Skin of body (tissue), 2 donors: ENCODE results near the gene MED23. TPM values are rescaled to one million over a fixed set of nuclear protein-coding genes. Genes with fewer than 3 reads are reported as not detected.

Source experiments
- DNase-seq: peaks from one replicate; lab custom pipeline; 2025; lab: John Stamatoyannopoulos, UW
- total RNA-seq: library from RNA; depleted of rRNA; stranded (reverse); fragments of >200 nt; gene quantifications from one replicate; pipeline ENCODE4 v1.2.3, GENCODE V29; 2014

Gene MED23
- total RNA-seq, 1 donor from 2014 or later = 41.1 TPM

DNA sequence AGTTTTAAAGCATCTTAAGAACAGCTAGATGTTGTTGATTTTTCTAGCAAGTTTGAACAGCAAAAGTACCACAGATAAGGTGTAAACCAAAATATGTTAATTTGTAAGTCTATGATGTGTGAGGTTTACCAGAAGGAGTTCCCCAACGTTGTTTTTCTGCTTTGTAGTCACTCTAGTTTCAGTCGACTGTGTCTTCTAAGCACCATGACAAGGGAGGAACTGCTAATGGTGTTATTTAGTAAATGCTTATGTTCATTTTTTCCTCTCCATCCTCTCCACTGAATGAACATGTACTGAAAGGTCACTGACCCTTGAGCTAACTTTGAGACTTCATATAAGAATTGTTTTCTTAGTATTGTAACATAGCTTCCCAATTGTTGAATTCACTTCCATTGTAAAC, 12.1 kb upstream of the MED23 start:
- DNase-seq = no peak

DNA sequence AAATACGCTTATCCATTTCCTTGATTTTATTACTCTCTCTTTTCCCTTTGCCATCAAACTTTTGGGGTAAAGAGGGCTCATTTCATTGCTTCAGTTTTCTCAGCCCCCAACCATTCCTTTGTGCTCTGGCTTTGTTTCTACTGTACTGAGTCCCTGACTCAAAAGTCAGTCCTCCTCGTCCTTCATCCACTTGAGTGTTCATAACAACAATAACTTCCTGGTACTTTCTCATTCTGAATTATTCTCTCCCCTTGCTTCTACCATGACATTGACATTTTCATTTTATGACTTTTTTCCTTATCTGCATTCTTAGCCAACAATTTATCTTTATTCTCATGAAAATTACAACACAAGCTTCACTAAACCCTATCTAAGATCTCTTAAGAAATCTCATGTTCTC, 10.0 kb upstream of the MED23 start:
- DNase-seq = no peak

- DNase-seq = no peak
Measured at GRCh38 chr6:131636880-131637792, 9.1 kb upstream of the MED23 start, which contains the start of gene ENPP3. ENPP3 (plus strand) TSS chr6:131637302; CDS start chr6:131637385, 83 bp downstream.

DNA sequence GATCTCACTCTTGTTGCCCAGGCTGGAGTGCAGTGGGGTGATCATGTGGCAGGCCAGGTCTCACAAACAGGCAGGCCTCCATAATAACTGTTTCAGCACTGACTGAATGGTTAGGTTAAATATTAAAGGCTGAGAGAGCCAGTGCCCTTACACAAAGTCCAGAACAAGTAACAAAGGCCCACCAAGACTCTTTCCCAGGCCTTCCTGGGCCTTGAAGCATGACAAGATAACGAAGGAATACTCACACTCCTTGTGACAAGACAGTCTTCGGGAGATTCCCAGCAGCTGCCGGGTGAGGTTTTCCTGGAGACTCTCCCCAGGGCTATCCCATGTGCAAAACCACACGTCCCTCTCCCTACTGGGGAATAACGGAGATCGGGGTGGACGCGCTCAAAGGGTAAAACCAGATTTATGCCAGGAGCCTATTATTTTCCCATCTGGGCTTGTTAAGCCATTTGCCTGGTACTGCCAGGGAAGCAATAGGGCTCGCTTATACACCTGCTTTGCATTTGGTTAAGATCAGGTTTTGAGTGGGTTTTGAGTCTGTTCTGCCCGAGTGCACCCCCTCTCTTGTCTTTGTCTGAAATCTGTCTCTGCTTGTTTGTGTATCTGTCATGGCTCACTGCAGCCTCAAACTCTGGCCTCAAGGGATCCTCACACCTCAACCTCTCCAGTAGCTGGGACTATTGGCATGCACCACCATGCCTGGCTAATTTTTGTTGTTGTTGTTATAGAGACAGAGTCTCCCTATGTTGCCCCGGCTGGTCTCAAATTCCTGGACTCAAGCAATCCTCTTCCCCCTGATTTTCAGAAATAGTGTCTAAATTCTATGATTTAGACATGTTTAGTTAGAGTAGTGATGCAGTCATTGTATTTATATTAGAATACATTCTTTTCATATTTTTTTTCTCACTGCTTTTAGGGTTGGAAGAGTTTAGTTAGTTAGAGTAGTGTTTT, 7.6 kb upstream of the MED23 start:
- no peak for DNase-seq

DNA sequence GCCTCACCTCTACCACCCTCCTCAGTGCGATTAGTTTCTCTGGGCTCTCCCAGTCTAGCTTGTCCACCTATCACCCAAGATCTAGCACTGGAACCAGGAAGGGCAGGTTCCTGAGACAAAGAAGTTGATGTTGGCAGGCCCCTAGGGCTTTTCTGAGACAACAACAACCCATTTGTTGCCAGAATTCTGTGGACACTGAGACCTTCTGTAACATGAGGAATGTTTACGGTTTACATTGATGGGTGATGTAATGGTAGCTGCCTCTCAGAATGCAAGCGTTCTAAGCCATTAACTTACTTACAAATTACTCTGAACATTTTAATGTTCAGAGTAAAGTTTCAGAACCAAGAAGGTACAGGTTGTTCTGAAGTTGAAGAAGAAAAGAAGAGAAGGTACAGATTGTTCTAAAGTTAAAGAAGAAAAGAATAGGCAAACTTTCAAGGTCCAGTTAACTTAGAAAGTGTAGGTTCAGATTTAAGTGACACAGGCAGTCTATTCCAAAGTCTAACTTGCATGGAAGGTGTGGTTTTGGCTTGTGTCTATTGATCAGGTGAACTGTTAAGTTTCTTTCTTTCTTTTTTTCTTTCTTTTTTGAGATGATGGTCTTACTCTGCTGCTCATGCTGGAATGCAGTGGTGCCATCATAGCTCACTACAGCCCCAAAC, 3.7 kb upstream of the MED23 start:
- no peak for DNase-seq

DNA sequence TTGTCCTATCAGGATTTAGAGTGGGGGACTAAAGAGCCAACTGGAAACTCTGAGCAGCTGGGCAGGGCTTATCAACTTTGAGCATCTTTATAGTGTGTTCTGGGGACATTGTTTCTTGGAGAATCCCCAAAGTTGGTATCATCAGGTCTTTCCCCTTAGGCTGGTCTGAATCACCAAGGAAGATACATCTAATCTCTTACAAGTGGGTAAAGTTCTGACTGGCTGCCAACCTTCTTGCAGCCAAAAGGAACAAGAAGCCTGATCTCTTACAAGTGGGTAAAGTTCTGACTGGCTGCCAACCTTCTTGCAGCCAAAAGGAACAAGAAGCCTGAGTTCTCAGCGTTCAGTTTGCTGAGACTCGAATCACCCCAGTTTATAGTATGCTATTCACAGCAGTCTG, 1.6 kb upstream of the MED23 start:
- no peak for DNase-seq

- DNase-seq = no peak
Measured at GRCh38 chr6:131628726-131629125, 684 bp upstream of the MED23 start.

GRCh38 chr6:131615275-131615674, 12.8 kb downstream of the MED23 start:
- no peak for DNase-seq

DNA sequence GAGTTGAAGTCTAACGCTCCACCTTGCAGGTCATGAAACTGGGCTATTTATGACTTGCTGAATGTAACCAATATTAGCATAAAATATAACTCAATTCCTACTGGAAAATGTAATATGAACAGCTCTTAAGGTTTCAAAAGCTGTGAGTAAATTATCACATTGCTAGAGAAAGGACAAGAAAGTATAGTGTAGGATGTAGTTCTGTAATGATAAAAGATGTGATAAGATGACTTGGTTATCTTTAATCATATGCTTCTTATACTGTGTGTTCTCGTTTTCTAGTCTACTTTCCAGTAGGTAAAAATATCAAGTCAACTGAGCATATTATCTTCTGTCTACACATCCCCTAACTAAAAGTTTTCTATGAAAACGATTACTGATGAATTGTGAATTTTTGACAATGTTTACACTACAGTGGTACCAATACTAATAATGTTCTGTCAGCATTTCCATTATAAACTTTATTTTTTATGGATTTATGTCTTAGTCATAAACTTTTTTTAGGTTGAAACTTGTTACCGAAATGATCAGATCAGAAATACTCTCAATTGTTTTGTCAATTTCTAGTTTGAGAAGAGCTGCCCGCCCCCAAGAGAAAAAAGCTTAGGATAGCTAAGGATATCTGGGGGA, 14.6 kb downstream of the MED23 start:
- DNase-seq = no peak

DNA sequence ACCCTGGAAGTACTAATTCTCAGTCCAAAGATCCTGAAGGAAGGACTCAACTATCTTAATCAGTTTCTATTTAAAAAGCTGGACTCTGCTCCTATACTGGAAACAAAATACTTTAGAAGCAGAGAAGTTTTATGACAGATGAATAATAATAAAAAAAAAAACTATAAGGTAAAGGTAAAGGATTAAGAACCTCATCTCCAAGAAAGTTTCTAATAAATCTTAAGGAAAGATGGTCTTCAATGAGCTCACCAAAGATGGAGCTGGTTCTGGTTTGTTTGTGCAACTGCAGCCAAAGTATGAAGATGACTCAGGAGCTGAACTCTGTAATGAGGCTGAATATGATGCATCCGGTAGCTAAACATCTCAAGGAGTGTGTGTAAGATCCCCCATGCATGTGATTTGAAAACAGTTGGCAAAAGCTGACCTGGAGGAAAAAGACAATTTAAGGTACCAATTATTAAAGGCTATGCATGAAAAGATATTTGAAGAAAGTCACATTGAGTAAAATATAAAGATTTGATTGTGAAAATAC, 25.2 kb downstream of the MED23 start:
- DNase-seq = no peak

DNA sequence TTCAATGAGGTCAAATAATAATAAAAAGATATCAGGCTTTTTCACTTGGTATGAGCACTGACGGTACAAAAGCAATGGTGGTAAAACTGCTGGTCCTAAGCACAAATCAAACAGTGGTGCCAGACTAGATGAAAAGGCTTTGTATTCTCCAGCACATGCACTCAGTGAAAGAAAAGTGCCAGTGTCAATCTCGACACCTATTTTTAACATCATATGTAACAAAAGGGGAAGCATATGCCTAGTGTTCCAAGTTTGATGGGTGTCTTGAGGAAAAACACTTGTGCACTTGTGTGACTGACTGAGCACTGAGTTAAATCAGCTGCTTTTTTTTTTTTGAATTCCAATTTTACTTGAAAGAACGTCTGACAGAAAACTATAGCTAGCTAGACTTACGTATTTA, 27.3 kb downstream of the MED23 start:
- no peak for DNase-seq

DNA sequence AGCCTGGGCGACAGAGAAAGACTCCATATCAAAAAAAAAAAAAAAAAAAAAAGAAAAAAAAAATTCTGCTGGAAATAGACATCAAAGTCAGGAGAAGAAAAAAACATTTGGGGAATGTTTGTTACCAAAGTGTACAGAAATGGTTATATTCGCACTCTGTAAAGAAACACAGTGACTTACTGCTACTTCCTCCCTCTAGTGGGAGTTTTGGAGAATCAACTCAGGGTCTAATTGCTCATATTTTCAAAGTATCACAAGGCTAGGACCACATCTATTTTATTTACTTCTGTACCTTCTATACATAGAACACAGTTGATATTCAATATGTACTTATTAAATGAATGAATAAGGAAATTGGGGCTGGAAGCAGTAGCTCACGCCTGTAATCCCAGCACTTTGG, 30.6 kb downstream of the MED23 start:
- DNase-seq = no peak

GRCh38 chr6:131594074-131594473, 34.0 kb downstream of the MED23 start:
- no peak for DNase-seq

GRCh38 chr6:131592935-131593334, 35.1 kb downstream of the MED23 start:
- DNase-seq = no peak

DNA sequence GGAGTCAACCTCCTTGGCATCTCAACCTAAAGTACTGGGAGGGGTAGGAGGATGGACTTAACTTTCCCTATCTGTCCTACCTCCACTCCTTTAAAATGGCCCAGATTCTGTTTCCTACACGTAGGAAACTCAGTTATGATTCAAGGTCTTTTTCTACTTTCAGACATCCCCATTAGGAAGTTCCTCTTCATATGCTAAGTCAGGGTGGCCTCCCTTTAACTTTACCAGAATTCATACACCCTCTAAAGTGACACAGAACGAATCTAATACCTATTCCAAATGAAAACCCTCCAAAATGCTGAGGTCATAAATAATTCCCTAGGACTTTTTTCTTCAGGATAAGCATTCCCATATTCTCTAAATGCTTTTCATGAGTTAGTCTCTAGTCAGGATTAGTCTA, 39.4 kb downstream of the MED23 start:
- DNase-seq = no peak

GRCh38 chr6:131587909-131588308, 40.1 kb downstream of the MED23 start:
- DNase-seq = no peak

DNA sequence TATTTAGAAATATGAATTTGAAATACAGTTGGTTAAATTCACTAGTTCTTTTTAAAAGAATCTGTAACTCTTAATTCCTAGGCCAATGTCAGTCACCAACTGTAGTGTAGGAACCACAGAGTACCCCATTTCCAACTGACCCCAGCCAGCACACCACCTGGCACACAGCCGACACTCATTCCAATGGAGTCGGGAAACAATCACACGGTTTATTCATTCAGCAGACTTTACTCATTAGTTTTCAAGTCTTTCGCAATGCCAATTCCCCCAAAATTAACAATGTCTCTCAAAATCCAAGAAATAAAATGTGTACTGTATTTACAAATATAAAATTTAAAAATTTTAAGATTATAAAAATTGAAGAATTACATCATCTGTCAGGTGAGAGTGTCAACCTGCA, 41.5 kb downstream of the MED23 start:
- DNase-seq = no peak

GRCh38 chr6:131581523-131581922, 46.5 kb downstream of the MED23 start:
- DNase-seq = no peak

DNA sequence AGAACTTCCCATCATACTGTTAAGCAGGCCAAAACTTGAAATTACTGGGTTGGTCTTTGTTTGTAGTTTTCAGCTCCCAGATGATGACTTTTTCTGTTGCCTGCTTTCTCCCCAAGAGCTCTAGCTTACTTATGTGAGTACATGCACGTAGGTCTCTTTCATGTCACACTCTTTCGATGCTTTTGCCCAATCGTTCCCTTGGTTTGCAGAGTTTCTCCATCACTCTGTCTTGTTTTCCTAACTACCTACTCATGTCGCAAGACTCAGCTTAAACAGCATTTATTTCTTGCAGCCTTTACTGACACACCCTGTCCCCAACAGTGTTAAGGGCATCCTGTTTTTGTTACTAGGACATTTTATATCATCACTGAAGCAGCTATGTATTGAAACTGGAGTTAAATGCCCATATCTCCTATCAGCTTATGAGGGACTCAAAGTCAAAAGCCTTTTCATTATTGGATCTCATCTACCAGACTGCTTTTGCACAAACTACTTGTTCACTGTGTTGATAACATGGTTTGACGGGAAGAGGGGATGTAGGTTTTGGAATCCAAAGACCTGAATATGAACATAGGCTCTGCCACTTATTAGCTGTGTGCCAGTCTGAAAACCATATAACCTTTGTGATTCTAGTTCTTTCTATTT, 52.1 kb downstream of the MED23 start:
- no peak for DNase-seq

DNA sequence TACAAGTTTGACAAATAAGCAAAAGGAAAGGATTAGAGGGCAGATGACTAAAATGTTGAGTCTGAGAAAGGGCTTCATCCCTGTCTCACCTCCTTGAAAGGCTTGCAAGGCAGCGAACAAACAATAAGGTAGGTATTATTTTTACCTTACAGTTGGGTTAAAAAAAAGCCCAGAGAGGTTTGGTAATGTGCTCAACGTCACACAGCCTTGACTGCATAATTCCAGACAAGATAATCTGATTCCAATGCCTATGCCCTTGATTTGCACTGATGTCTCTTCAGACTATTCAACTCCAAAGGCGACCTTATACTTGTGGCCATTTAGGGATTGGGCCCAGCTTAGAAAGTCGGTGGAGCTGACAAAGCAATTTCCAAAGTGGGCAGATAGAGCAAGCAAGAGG, 53.4 kb downstream of the MED23 start:
- no peak for DNase-seq
